B cell (primary cell): ENCODE measurements around the gene NCAPG2. TPM values are rescaled to one million over a fixed set of nuclear protein-coding genes. Genes with fewer than 3 reads are reported as not detected.

Source experiments
- ATAC-seq: fragments of 200-7000 bp; cut with Tn5 transposase; one replicate; pipeline ENCODE4 v1.10.0; 2021; ENCODE audit warnings: low read depth, mild to moderate bottlenecking, moderate number of reproducible peaks, moderate library complexity
- CTCF ChIA-PET: fragments of 350-600 bp; sonication (Branson Sonifier 250); formaldehyde crosslinking; loops from one replicate; lab custom pipeline; 2021; ENCODE audit warnings: antibody characterized with exemption, inconsistent platforms; lab: Charles Lee
- POLR2A ChIA-PET: fragments of 350-600 bp; sonication (Branson Sonifier 250); formaldehyde crosslinking; loops from one replicate; lab custom pipeline; 2021; ENCODE audit warnings: antibody characterized with exemption; lab: Charles Lee
- DNase-seq: peaks from one replicate; pipeline ENCODE4 v3.0.0; 2013
- H2AFZ ChIP-seq: 2 replicates; pipeline ENCODE4 v1.6.1; 2012; ENCODE audit warnings: mild to moderate bottlenecking, low read depth, low read length; ENCODE audit not compliant: insufficient read depth, poor library complexity, severe bottlenecking
- H3K27ac ChIP-seq, 2 donors: 1 replicate in 1 of 2; 2 replicates in 1 of 2; pipeline ENCODE4 v1.5.1; 2012 to 2013; ENCODE audit warnings: low read length in 2 of 2, mild to moderate bottlenecking in 2 of 2, moderate library complexity in 1 of 2
- H3K27me3 ChIP-seq, 4 experiments: fragments of 200-600 bp in 1 of 4; sonication (generic) in 1 of 4; replicated peaks in 1 of 4; 1 replicate in 2 of 4; 2 replicates in 2 of 4; pipeline versions ENCODE4 v1.6.1 to v1.7.0; 2013 to 2016; ENCODE audit warnings: low read length in 3 of 4, mild to moderate bottlenecking in 2 of 4, mixed read lengths in 1 of 4, moderate library complexity in 1 of 4; ENCODE audit not compliant: insufficient read depth in 4 of 4, control insufficient read depth in 3 of 4; ENCODE audit errors: control extremely low read depth in 1 of 4
- H3K36me3 ChIP-seq, 2 experiments: replicated peaks in 1 of 2; 1 replicate in 1 of 2; 2 replicates in 1 of 2; pipeline versions ENCODE4 v1.6.1 to v1.7.1; 2013; ENCODE audit warnings: low read length in 1 of 2; ENCODE audit not compliant: insufficient read depth in 2 of 2, control insufficient read depth in 1 of 2; ENCODE audit errors: control extremely low read depth in 1 of 2, extremely low read depth in 1 of 2
- H3K4me1 ChIP-seq, 2 donors: fragments of 200-600 bp in 1 of 2; sonication (generic) in 1 of 2; 1 replicate in 1 of 2; 2 replicates in 1 of 2; pipeline versions ENCODE4 v1.5.1 to v1.6.1; 2013 to 2017; ENCODE audit warnings: low read length in 2 of 2; ENCODE audit not compliant: control insufficient read depth in 2 of 2, insufficient read depth in 2 of 2
- H3K4me2 ChIP-seq: replicated peaks from 2 replicates; pipeline ENCODE3; 2012; ENCODE audit warnings: mild to moderate bottlenecking, low read depth, low read length; ENCODE audit not compliant: poor library complexity, severe bottlenecking
- H3K4me3 ChIP-seq, 5 experiments: fragments of 200-600 bp in 1 of 5; sonication (generic) in 1 of 5; 1 replicate in 3 of 5; 2 replicates in 2 of 5; pipeline versions ENCODE4 v1.5.1 to v1.7.0; 2011 to 2016; ENCODE audit warnings: low read length in 4 of 5, mild to moderate bottlenecking in 4 of 5, low read depth in 2 of 5, control low read depth in 1 of 5, moderate library complexity in 1 of 5; ENCODE audit not compliant: insufficient read depth in 1 of 5; ENCODE audit errors: control extremely low read depth in 1 of 5, extremely low read depth in 1 of 5
- H3K79me2 ChIP-seq: fragments of 200-600 bp; sonication (generic); one replicate; pipeline ENCODE4 v1.6.0; 2016; ENCODE audit warnings: low read length; ENCODE audit not compliant: control insufficient read depth, insufficient read depth
- H3K9ac ChIP-seq: fragments of 200-600 bp; sonication (generic); 2 replicates; pipeline ENCODE4 v1.6.1; 2017; ENCODE audit warnings: mild to moderate bottlenecking, low read length, moderate library complexity
- H3K9me3 ChIP-seq, 3 donors: one replicate each; pipeline versions ENCODE4 v1.6.1 to v1.7.1; 2013; ENCODE audit warnings: low read length in 2 of 3; ENCODE audit not compliant: control insufficient read depth in 2 of 3, insufficient read depth in 1 of 3; ENCODE audit errors: control extremely low read depth in 1 of 3
- H4K20me1 ChIP-seq: 2 replicates; pipeline ENCODE4 v1.6.0; 2012; ENCODE audit warnings: mild to moderate bottlenecking, low read length; ENCODE audit not compliant: insufficient read depth, control insufficient read depth, poor library complexity, severe bottlenecking
- H3K27ac Mint-ChIP-seq: one replicate; pipeline ENCODE4 v1.8.0; 2021; ENCODE audit warnings: mixed read lengths
- H3K27me3 Mint-ChIP-seq: one replicate; pipeline ENCODE4 v1.8.0; 2021; ENCODE audit warnings: mixed read lengths
- H3K4me1 Mint-ChIP-seq: one replicate; pipeline ENCODE4 v1.8.0; 2021; ENCODE audit warnings: mixed read lengths
- H3K4me3 Mint-ChIP-seq: one replicate; pipeline ENCODE4 v1.8.0; 2021; ENCODE audit warnings: mixed read lengths
- H3K9me3 Mint-ChIP-seq: one replicate; pipeline ENCODE4 v1.8.0; 2022; ENCODE audit warnings: mixed read lengths; ENCODE audit not compliant: insufficient read depth
- CTCF ChIP-seq: fragments of 200-600 bp; IDR thresholded peaks from one replicate; pipeline ENCODE4 v1.8.0; 2022; ENCODE audit warnings: antibody characterized with exemption, mild to moderate bottlenecking
- EZH2 ChIP-seq: IDR thresholded peaks from 2 replicates; pipeline ENCODE4 v1.6.1; 2012; ENCODE audit warnings: borderline replicate concordance, low read depth, mild to moderate bottlenecking, moderate library complexity, low read length; ENCODE audit not compliant: insufficient read depth, poor library complexity, severe bottlenecking
- WGBS: methylation state at CpG from one replicate; pipeline ENCODE4 v1.1.5; 2013; ENCODE audit warnings: missing lambda C conversion rate; ENCODE audit not compliant: insufficient coverage; 5-methylcytosine and 5-hydroxymethylcytosine counted together
- intact Hi-C: fragments of 100-400 bp; cut with micrococcal nuclease; formaldehyde crosslinking; loops from one replicate; pipeline ENCODE4 v1.10.0; 2022
- polyA plus RNA-seq: library from polyadenylated mRNA; depleted of rRNA; stranded (reverse); fragments of >200 nt; gene quantifications from 2 replicates; pipeline ENCODE4 v1.2.3, GENCODE V29; 2012
- total RNA-seq, 2 donors: library from RNA; stranded (reverse); fragments of 120-200 nt in 1 of 2; gene quantifications; 1 replicate in 1 of 2; 2 replicates in 1 of 2; pipeline versions ENCODE4 v1.2.3 to v1.2.4, GENCODE V29; 2013 to 2022

NCAPG2 gene
- total and polyA plus RNA-seq, 2 donors (not counting 1 experiment from before 2014, with no cell fraction given) = 2.9 to 9.8 TPM

GRCh38 chr7:158748335-158748734 is 43.7 kb upstream of the NCAPG2 start:
- CTCF ChIA-PET = no interaction called here
- TF ChIP-seq CTCF (no peak), EZH2 (no peak)

GRCh38 chr7:158747408-158747807 is 42.8 kb upstream of the NCAPG2 start:
- no peaks in the 10 kb centered on the region for H3K4me1 Mint-ChIP-seq
- Histone ChIP-seq H3K4me2 (no peak overlapping the region), H3K36me3 (peaks cover 0 to 44% of the 10 kb centered on the region in 2 experiments), H3K9me3 (no peaks in the 10 kb centered on the region), H3K4me1 (no peaks in the 10 kb centered on the region), H3K4me3 (no peak overlapping the region), H4K20me1 (no peaks in the 10 kb centered on the region), H3K79me2 (no peaks in the 10 kb centered on the region), H3K9ac (no peak overlapping the region), H2AFZ (no peak overlapping the region), H3K27ac (no peak overlapping the region), H3K27me3 (no peaks in the 10 kb centered on the region)
- WGBS = 96% methylated on average over 7 of the region's 10 CpGs
- DNase-seq (no peak), ATAC-seq (no peak)
- ChIA-PET CTCF (interaction anchor here (0.6 kb wide), 1 partner anchor 229 kb away, joined by 3 read pairs; no protein-coding TSS in a partner anchor), POLR2A (no interaction called here)
- no peak overlapping the region for H3K4me3 Mint-ChIP-seq
- H3K27me3 Mint-ChIP-seq = no peaks in the 10 kb centered on the region
- no peak for TF ChIP-seq EZH2
- TF ChIP-seq CTCF = no peak
- H3K9me3 Mint-ChIP-seq = no peaks in the 10 kb centered on the region
- H3K27ac Mint-ChIP-seq = no peak overlapping the region
- intact Hi-C loops = no loop called here

More at GRCh38 chr7:158748335-158748734, 43.7 kb upstream of the NCAPG2 start:
- H3K36me3 ChIP-seq = peaks cover 0 to 38% of the 10 kb centered on the region in 2 experiments
- no peaks in the 10 kb centered on the region for H3K9me3 ChIP-seq
- DNase-seq (no peak), ATAC-seq (no peak)
- Mint-ChIP-seq H3K27ac (no peak overlapping the region), H3K4me1 (no peaks in the 10 kb centered on the region), H3K27me3 (no peaks in the 10 kb centered on the region), H3K9me3 (no peaks in the 10 kb centered on the region), H3K4me3 (no peak overlapping the region)
- 88% methylated on average over 9 of the region's 10 CpGs for WGBS
- no peak overlapping the region for H3K27ac ChIP-seq
- H2AFZ ChIP-seq = no peak overlapping the region
- no peaks in the 10 kb centered on the region for H3K4me1 ChIP-seq
- H3K79me2 ChIP-seq = no peaks in the 10 kb centered on the region
- no peaks in the 10 kb centered on the region for H3K27me3 ChIP-seq
- POLR2A ChIA-PET = no interaction called here
- no peak overlapping the region for H3K9ac ChIP-seq
- H4K20me1 ChIP-seq = no peaks in the 10 kb centered on the region
- H3K4me2 ChIP-seq = no peak overlapping the region
- no peak overlapping the region for H3K4me3 ChIP-seq
- intact Hi-C loops = no loop called here
